KMS-11 (cell line): ENCODE measurements around the gene NDUFAB1.
"Not testable (repeated sequence)": the region's sequence is repeated elsewhere in the genome, so short reads cannot be mapped to it uniquely, and the experiment has no call there.

ENCODE experiments used
- H2AFZ ChIP-seq: fragments of 200-600 bp; sonication (generic); 2 replicates; pipeline ENCODE4 v1.6.1; 2016; ENCODE audit warnings: antibody characterized with exemption, mixed run types, low read depth
- H3K27ac ChIP-seq: fragments of 200-600 bp; sonication (generic); 2 replicates; pipeline ENCODE4 v1.6.1; 2016; ENCODE audit warnings: mild to moderate bottlenecking, mixed run types
- H3K27me3 ChIP-seq: fragments of 200-600 bp; sonication (generic); 2 replicates; pipeline ENCODE4 v1.6.1; 2017; ENCODE audit warnings: mild to moderate bottlenecking, low read depth, mixed run types, moderate library complexity; ENCODE audit not compliant: insufficient read depth
- H3K36me3 ChIP-seq: fragments of 200-600 bp; sonication (generic); 2 replicates; pipeline ENCODE4 v1.6.1; 2017; ENCODE audit warnings: mild to moderate bottlenecking, mixed run types; ENCODE audit not compliant: insufficient read depth
- H3K4me1 ChIP-seq: fragments of 200-600 bp; sonication (generic); 2 replicates; pipeline ENCODE4 v1.6.1; 2016; ENCODE audit warnings: mild to moderate bottlenecking, low read depth, mixed run types; ENCODE audit not compliant: poor library complexity, severe bottlenecking
- H3K4me2 ChIP-seq: fragments of 200-600 bp; sonication (generic); 2 replicates; pipeline ENCODE4 v1.7.0; 2016; ENCODE audit warnings: mild to moderate bottlenecking, mixed run types
- H3K4me3 ChIP-seq: fragments of 200-600 bp; sonication (generic); IDR thresholded peaks from 2 replicates; pipeline ENCODE4 v1.6.1; 2017; ENCODE audit warnings: low read depth, low read length, mixed read lengths; ENCODE audit not compliant: insufficient read depth
- H3K79me2 ChIP-seq: fragments of 200-600 bp; sonication (generic); 2 replicates; pipeline ENCODE4 v1.6.1; 2016; ENCODE audit warnings: low read depth, mixed run types; ENCODE audit not compliant: insufficient read depth
- H3K9ac ChIP-seq: fragments of 200-600 bp; sonication (generic); 2 replicates; pipeline ENCODE4 v1.6.1; 2016; ENCODE audit warnings: mild to moderate bottlenecking, mixed run types
- H4K20me1 ChIP-seq: fragments of 200-600 bp; sonication (generic); 2 replicates; pipeline ENCODE4 v1.6.1; 2016; ENCODE audit warnings: mild to moderate bottlenecking, mixed run types; ENCODE audit not compliant: insufficient read depth
- CTCF ChIP-seq: fragments of 200-600 bp; sonication (generic); conservative IDR thresholded peaks from 2 replicates; pipeline ENCODE4 v1.6.1; 2017; ENCODE audit warnings: low read depth, mild to moderate bottlenecking, antibody characterized with exemption, low read length, moderate library complexity, mixed read lengths

Gene NDUFAB1

GRCh38 chr16:23635958-23636357 is 39.8 kb upstream of the NDUFAB1 start:
- Histone ChIP-seq H3K4me1 (peaks cover 7% of the 10 kb centered on the region), H3K4me2 (no peak overlapping the region), H3K79me2 (peaks cover 16% of the 10 kb centered on the region), H4K20me1 (no peaks in the 10 kb centered on the region), H3K36me3 (no peaks in the 10 kb centered on the region; the same call in 1 of the 2 replicates), H2AFZ (no peak overlapping the region), H3K27ac (no peak overlapping the region), H3K4me3 (no peak overlapping the region), H3K9ac (no peak overlapping the region), H3K27me3 (no peaks in the 10 kb centered on the region)
- no peak for TF ChIP-seq CTCF

- no peaks in the 10 kb centered on the region for H3K4me1 ChIP-seq
These were observed 38.4 kb upstream of the NDUFAB1 start for GRCh38 chr16:23634461-23635036.

GRCh38 chr16:23631874-23632273 is 35.8 kb upstream of the NDUFAB1 start:
- not testable (repeated sequence) for H3K27ac ChIP-seq, H4K20me1 ChIP-seq, H3K79me2 ChIP-seq, H3K4me3 ChIP-seq, H3K4me2 ChIP-seq, H3K27me3 ChIP-seq, H3K4me1 ChIP-seq, H2AFZ ChIP-seq, H3K9ac ChIP-seq, H3K36me3 ChIP-seq

More at GRCh38 chr16:23634461-23635036, 38.4 kb upstream of the NDUFAB1 start:
- TF ChIP-seq CTCF, result no peak
- no peak overlapping the region for H3K9ac ChIP-seq
- no peak overlapping the region for H3K27ac ChIP-seq
- no peak overlapping the region for H2AFZ ChIP-seq
- no peak overlapping the region for H3K4me3 ChIP-seq
- peaks cover 2% of the 10 kb centered on the region for H3K79me2 ChIP-seq
- no peaks in the 10 kb centered on the region; the same call in 1 of the 2 replicates for H3K36me3 ChIP-seq
- H3K4me2 ChIP-seq, result no peak overlapping the region
- no peaks in the 10 kb centered on the region for H3K27me3 ChIP-seq
- H4K20me1 ChIP-seq, result no peaks in the 10 kb centered on the region

- H3K27ac ChIP-seq, result no peak overlapping the region
- no peak for TF ChIP-seq CTCF
- no peak overlapping the region for H3K4me2 ChIP-seq
- H3K36me3 ChIP-seq, result no peaks in the 10 kb centered on the region; the same call in 1 of the 2 replicates
- H3K79me2 ChIP-seq, result no peaks in the 10 kb centered on the region
- H3K27me3 ChIP-seq, result no peaks in the 10 kb centered on the region
- no peaks in the 10 kb centered on the region for H4K20me1 ChIP-seq
- H3K9ac ChIP-seq, result no peak overlapping the region
- no peak overlapping the region for H3K4me3 ChIP-seq
- no peak overlapping the region for H2AFZ ChIP-seq
- H3K4me1 ChIP-seq, result no peaks in the 10 kb centered on the region
These were observed 33.4 kb upstream of the NDUFAB1 start for GRCh38 chr16:23629516-23629915.

GRCh38 chr16:23624092-23624491 is 28.0 kb upstream of the NDUFAB1 start:
- Histone ChIP-seq H3K4me1 (no peaks in the 10 kb centered on the region), H2AFZ (no peak overlapping the region), H3K79me2 (no peaks in the 10 kb centered on the region), H3K9ac (no peak overlapping the region), H3K4me2 (no peak overlapping the region), H4K20me1 (no peaks in the 10 kb centered on the region), H3K27ac (no peak overlapping the region), H3K4me3 (no peak overlapping the region), H3K27me3 (no peaks in the 10 kb centered on the region), H3K36me3 (peaks cover 4% of the 10 kb centered on the region; the same call in 1 of the 2 replicates)
- no peak for TF ChIP-seq CTCF
